SK-N-SH (cell line): ENCODE measurements around the gene NCR1.

ENCODE experiments used
- CTCF ChIP-seq: fragments of 200-600 bp; sonication (generic); IDR thresholded peaks from 2 replicates; pipeline ENCODE4 v1.6.1; 2017; ENCODE audit warnings: antibody characterized with exemption, mild to moderate bottlenecking, moderate library complexity
- GABPA ChIP-seq: IDR thresholded peaks from 2 replicates; pipeline ENCODE4 v1.4.0; 2012; ENCODE audit warnings: low read depth, mild to moderate bottlenecking
- NFIC ChIP-seq: IDR thresholded peaks from 2 replicates; pipeline ENCODE4 v1.4.0; 2012; ENCODE audit warnings: borderline replicate concordance
- NRF1 ChIP-seq: IDR thresholded peaks from 2 replicates; pipeline ENCODE4 v1.6.1; 2012; ENCODE audit warnings: low read depth, mild to moderate bottlenecking, low read length
- TEAD4 ChIP-seq: IDR thresholded peaks from 2 replicates; pipeline ENCODE4 v1.4.0; 2012; ENCODE audit warnings: mild to moderate bottlenecking, borderline replicate concordance; ENCODE audit not compliant: insufficient read depth
- YY1 ChIP-seq: IDR thresholded peaks from 2 replicates; pipeline ENCODE4 v1.4.0; 2012; ENCODE audit warnings: low read depth, mild to moderate bottlenecking

DNA sequence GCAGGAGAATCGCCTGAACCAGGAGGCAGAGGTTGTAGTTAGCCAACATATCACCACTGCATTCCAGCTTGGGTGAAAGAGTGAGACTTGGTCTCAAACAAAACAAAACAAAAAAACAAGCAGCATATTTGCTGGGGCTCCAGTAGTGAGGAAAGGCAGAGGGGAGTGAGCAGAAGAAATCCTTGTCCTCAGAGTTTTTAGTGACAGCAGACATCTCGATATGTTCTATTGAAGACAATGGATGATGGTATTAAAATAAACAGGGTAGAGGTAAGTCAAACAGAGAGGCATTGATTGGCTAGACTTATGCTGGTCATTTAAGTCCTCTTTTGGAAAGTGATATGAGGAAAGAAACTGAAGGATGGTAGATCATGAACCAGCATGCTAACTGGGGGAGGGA lies 22.4 kb downstream of the NCR1 start:
- TF ChIP-seq NFIC, result no peak
- no peak for TF ChIP-seq TEAD4
- no peak for TF ChIP-seq GABPA
- TF ChIP-seq CTCF, result no peak
- TF ChIP-seq YY1, result no peak
- no peak for TF ChIP-seq NRF1
